OCI-LY7 (cell line): ENCODE data around the gene DOCK9. TPM values are rescaled to one million over a fixed set of nuclear protein-coding genes. Genes with fewer than 3 reads are reported as not detected.

Experiments used
- BruUV-seq: library from RNA; stranded (reverse); fragments of 400-500 nt; replicated peaks from 2 replicates; lab custom pipeline; 2021; lab: Mats Ljungman, UMichigan
- CTCF ChIA-PET: fragments of 300-600 bp; sonication (Branson Sonifier 250); formaldehyde crosslinking; loops from one replicate; lab custom pipeline; 2022; ENCODE audit warnings: antibody characterized with exemption; ENCODE audit not compliant: unreplicated experiment; lab: Charles Lee
- POLR2A ChIA-PET: fragments of 300-600 bp; sonication (Branson Sonifier 250); formaldehyde crosslinking; loops from one replicate; lab custom pipeline; 2022; ENCODE audit warnings: antibody characterized with exemption; lab: Charles Lee
- DNase-seq: peaks from one replicate; pipeline ENCODE4 v3.0.0-alpha.2; 2015; ENCODE audit warnings: low spot score
- H2AFZ ChIP-seq: fragments of 200-600 bp; sonication (generic), shearing (Covaris generic); 2 replicates; pipeline ENCODE4 v1.6.1; 2014; ENCODE audit warnings: mild to moderate bottlenecking, antibody characterized with exemption, low read length, moderate library complexity
- H3K27ac ChIP-seq: fragments of 200-600 bp; sonication (generic); 2 replicates; pipeline ENCODE4 v1.5.1; 2014; ENCODE audit warnings: mixed run types, low read depth, mild to moderate bottlenecking, moderate library complexity, low read length, inconsistent platforms; ENCODE audit not compliant: poor library complexity, severe bottlenecking
- H3K36me3 ChIP-seq: fragments of 200-600 bp; sonication (generic); 2 replicates; pipeline ENCODE4 v1.6.1; 2014; ENCODE audit warnings: mild to moderate bottlenecking, antibody characterized with exemption, low read length, moderate library complexity, mixed read lengths; ENCODE audit not compliant: insufficient read depth
- H3K4me1 ChIP-seq: fragments of 200-600 bp; sonication (generic); 2 replicates; pipeline ENCODE4 v1.5.1; 2014; ENCODE audit warnings: mild to moderate bottlenecking, low read length; ENCODE audit not compliant: insufficient read depth, poor library complexity, severe bottlenecking
- H3K4me2 ChIP-seq: fragments of 200-600 bp; sonication (generic); 2 replicates; pipeline ENCODE4 v1.6.1; 2014; ENCODE audit warnings: mild to moderate bottlenecking, low read length
- H3K4me3 ChIP-seq: fragments of 200-600 bp; sonication (generic); 2 replicates; pipeline ENCODE4 v1.5.1; 2014; ENCODE audit warnings: mild to moderate bottlenecking, low read depth, low read length; ENCODE audit not compliant: poor library complexity, severe bottlenecking
- H3K79me2 ChIP-seq: fragments of 200-600 bp; sonication (generic); 2 replicates; pipeline ENCODE4 v1.6.1; 2016; ENCODE audit warnings: low read depth, mild to moderate bottlenecking, low read length, moderate library complexity, mixed read lengths; ENCODE audit not compliant: insufficient read depth
- H3K9me2 ChIP-seq: fragments of 200-600 bp; sonication (generic); 2 replicates; pipeline ENCODE4 v1.6.1; 2016; ENCODE audit warnings: mild to moderate bottlenecking, low read length, mixed read lengths; ENCODE audit not compliant: insufficient read depth
- H3K9me3 ChIP-seq: fragments of 200-600 bp; sonication (generic); 2 replicates; pipeline ENCODE4 v1.6.1; 2014; ENCODE audit warnings: mild to moderate bottlenecking, mixed run types, low read length, mixed read lengths
- H4K20me1 ChIP-seq: fragments of 200-600 bp; sonication (generic); 2 replicates; pipeline ENCODE4 v1.6.1; 2014; ENCODE audit warnings: mild to moderate bottlenecking, antibody characterized with exemption, low read length, moderate library complexity, mixed read lengths; ENCODE audit not compliant: insufficient read depth
- CTCF ChIP-seq: fragments of 200-600 bp; sonication (generic); conservative IDR thresholded peaks from 2 replicates; pipeline ENCODE4 v1.5.1; 2014; ENCODE audit warnings: mild to moderate bottlenecking, antibody characterized with exemption, low read length, moderate library complexity, mixed read lengths
- EZH2phosphoT487 ChIP-seq: fragments of 200-600 bp; sonication (generic); IDR thresholded peaks from 2 replicates; pipeline ENCODE4 v1.6.1; 2018; ENCODE audit warnings: low read depth, borderline replicate concordance, mild to moderate bottlenecking, mixed run types, antibody characterized with exemption, low read length, moderate library complexity, mixed read lengths
- intact Hi-C: fragments of 100-400 bp; cut with micrococcal nuclease; formaldehyde crosslinking; loops from one replicate; pipeline ENCODE4 v1.10.0; 2022; ENCODE audit not compliant: unreplicated experiment
- total RNA-seq, 2 experiments: library from RNA; depleted of rRNA in 1 of 2; stranded (reverse); fragments of >200 nt in 1 of 2; shearing (Covaris generic) in 1 of 2; gene quantifications; 2 replicates each; pipeline ENCODE4 v1.2.3, GENCODE V29; 2014 to 2022

DOCK9 gene
- total RNA-seq, 2 experiments from 2014 or later: 24.0 to 28.0 TPM

- Histone ChIP-seq H3K9me2 (no peaks in the 10 kb centered on the region), H4K20me1 (no peaks in the 10 kb centered on the region), H3K9me3 (no peaks in the 10 kb centered on the region), H3K4me3 (no peak overlapping the region), H3K27ac (no peak overlapping the region), H3K4me1 (no peaks in the 10 kb centered on the region), H3K36me3 (no peaks in the 10 kb centered on the region; the same call in 1 of the 2 replicates), H3K4me2 (no peak overlapping the region), H3K79me2 (no peaks in the 10 kb centered on the region), H2AFZ (no peak overlapping the region)
- BruUV-seq: no TSS peak
- no peak for DNase-seq
- ChIA-PET POLR2A (no interaction called here), CTCF (no interaction called here)
- intact Hi-C loops: no loop called here
- TF ChIP-seq CTCF (no peak), EZH2phosphoT487 (no peak)
Observed at GRCh38 chr13:99015606-99016490, 38.0 kb upstream of the DOCK9 start.

DNA sequence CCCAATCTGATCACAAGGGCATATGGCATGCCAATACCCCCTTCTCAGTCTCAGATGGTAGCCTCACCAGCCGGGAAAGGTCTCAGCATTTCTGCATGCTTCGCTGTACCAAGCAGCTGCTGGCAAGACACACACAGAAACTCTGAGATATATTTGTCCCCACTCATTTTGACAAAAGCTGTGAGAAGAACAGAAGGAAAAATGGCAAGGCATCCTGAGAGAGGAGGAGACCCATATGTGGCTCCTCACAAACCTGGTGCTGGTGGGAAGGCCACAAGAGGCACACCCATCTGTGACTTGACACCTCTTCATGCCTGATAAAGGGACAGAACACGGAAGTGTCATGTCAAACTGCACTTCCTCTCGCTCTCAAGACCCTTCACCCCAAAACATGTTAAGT is 36.7 kb upstream of the DOCK9 start:
- intact Hi-C loops: no loop called here
- Histone ChIP-seq H3K9me3 (no peaks in the 10 kb centered on the region), H2AFZ (no peak overlapping the region), H3K4me3 (no peak overlapping the region), H3K4me2 (no peak overlapping the region), H3K9me2 (no peaks in the 10 kb centered on the region), H3K4me1 (no peaks in the 10 kb centered on the region), H4K20me1 (no peaks in the 10 kb centered on the region), H3K79me2 (no peaks in the 10 kb centered on the region), H3K36me3 (no peaks in the 10 kb centered on the region), H3K27ac (no peak overlapping the region)
- BruUV-seq: no TSS peak
- POLR2A ChIA-PET: interaction anchor here (0.6 kb wide), 1 partner anchor 960 kb away, joined by 5 read pairs; no protein-coding TSS in a partner anchor
- TF ChIP-seq EZH2phosphoT487 (no peak), CTCF (no peak)
- CTCF ChIA-PET: no interaction called here
- no peak for DNase-seq

DNA sequence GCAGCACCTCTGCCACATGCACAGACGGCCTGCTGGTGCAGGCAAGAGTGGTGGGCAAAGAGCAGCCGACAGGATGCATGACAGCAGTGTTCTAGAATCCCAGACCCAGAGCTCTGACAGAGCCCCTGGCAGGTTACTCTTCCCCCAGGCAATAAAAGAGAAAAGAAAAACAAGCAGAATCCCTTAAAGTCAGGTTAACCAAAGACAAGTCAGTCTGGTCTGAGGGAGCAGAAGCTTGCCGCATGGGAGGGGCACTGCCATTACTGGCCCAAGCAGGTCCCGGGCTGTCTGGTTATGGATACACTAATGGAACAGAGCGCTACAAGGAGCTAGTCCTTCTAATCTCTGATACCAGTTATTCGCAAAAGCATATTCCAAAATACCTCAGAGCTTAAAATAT is 36.1 kb upstream of the DOCK9 start:
- no peak overlapping the region for H3K4me3 ChIP-seq
- no peaks in the 10 kb centered on the region for H3K36me3 ChIP-seq
- no peaks in the 10 kb centered on the region for H3K9me3 ChIP-seq
- BruUV-seq: no TSS peak
- no peaks in the 10 kb centered on the region for H3K79me2 ChIP-seq
- ChIA-PET CTCF (no interaction called here), POLR2A (no interaction called here)
- no peaks in the 10 kb centered on the region for H3K4me1 ChIP-seq
- TF ChIP-seq EZH2phosphoT487 (no peak), CTCF (no peak)
- no peaks in the 10 kb centered on the region for H4K20me1 ChIP-seq
- H3K4me2 ChIP-seq: no peak overlapping the region
- H3K9me2 ChIP-seq: no peaks in the 10 kb centered on the region
- no peak for DNase-seq
- intact Hi-C loops: no loop called here
- H2AFZ ChIP-seq: no peak overlapping the region
- H3K27ac ChIP-seq: no peak overlapping the region
